ENCODE results near the gene VPS37C. TPM values are rescaled to one million over a fixed set of nuclear protein-coding genes. Genes with fewer than 3 reads are reported as not detected.

The VPS37C gene
- total RNA-seq, 1 donor from 2014 or later: 21.5 TPM

- H3K4me3 ChIP-seq (ENCODE audit: low read depth, low read length): no peak overlapping the region
- no peak for DNase-seq (ENCODE audit: low read depth)
- no peak for TF ChIP-seq CTCF (conservative IDR thresholded peaks at IDR 0.05; ENCODE audit: low read depth, low read length)
Measured at GRCh38 chr11:61121192-61121831, 39.9 kb downstream of the VPS37C start.

GRCh38 chr11:61120706-61121191 is 40.5 kb downstream of the VPS37C start:
- DNase-seq (ENCODE audit: low read depth): no peak
- H3K4me3 ChIP-seq (ENCODE audit: low read depth, low read length): no peak overlapping the region

DNA sequence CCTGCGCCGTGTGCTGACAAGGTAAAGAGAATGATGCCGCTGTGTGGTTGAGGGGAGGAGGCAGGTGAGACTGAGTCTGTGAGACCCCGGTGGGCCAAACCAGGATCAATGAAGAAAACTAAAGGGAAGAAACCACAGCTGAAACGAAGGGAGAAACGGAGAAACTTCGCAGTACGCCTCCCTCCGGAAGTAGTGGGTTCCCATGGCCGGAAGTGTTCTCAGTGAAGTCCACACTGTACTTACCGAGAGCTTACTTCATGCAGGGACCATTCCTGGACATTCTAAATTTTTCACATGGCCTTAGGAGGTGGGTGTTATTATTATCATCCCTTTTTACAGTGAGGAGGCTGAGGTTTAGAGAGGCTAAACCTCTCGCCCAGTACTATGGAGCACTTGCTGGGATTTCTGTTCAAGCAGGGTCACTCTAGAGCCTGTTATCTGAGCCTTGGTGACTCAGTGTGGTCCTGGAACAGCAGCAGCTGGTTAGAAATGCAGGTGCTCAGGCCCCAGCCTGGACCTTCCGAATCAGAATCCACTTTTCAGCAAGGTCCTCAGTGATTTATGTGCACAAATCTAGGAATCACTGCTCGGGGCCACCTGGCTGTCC is 41.0 kb downstream of the VPS37C start:
- no peak for DNase-seq (ENCODE audit: low read depth)
- no peak for TF ChIP-seq CTCF (conservative IDR thresholded peaks at IDR 0.05; ENCODE audit: low read depth, low read length)
- H3K4me3 ChIP-seq (ENCODE audit: low read depth, low read length): no peak overlapping the region

More at GRCh38 chr11:61120706-61121191, 40.5 kb downstream of the VPS37C start:
- TF ChIP-seq CTCF (conservative IDR thresholded peaks at IDR 0.05; ENCODE audit: low read depth, low read length): no peak

DNA sequence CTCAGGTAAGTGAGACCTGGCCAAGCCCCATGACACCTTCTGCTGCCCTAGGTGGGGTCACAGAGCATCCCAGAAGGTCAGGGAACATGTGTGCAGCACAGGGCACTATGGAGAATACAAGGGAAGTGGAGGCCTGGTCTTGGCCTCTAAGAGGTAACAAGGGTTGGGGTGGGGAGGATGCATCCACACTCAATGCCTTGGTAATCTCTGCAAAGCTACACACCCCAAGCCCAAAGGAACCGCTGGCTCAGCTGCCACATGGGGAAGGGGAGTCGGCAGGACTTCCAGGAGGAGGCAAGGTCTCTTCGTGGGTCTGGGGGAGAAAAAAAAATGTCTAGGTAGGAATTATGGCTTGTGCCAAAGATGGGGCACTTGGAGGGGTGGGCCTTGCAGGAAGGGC is 41.7 kb downstream of the VPS37C start:
- no peak overlapping the region for H3K4me3 ChIP-seq (ENCODE audit: low read depth, low read length)
- DNase-seq (ENCODE audit: low read depth): no peak
- TF ChIP-seq CTCF (conservative IDR thresholded peaks at IDR 0.05; ENCODE audit: low read depth, low read length): no peak

DNA sequence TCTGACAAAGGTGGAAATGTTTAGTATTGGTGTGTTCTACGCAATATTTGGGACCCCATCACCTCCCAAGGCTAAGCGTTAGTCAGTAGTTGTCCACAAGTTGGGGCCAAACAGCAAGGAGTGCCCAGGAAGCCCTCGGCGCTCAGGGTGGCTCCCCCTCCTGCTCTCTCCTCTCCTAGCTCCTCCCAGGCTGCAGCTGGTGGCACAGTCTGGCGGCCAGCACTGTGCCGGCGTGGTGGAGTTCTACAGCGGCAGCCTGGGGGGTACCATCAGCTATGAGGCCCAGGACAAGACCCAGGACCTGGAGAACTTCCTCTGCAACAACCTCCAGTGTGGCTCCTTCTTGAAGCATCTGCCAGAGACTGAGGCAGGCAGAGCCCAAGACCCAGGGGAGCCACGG is 42.2 kb downstream of the VPS37C start:
- no peak for TF ChIP-seq CTCF (conservative IDR thresholded peaks at IDR 0.05; ENCODE audit: low read depth, low read length)
- no peak overlapping the region for H3K4me3 ChIP-seq (ENCODE audit: low read depth, low read length)
- DNase-seq (ENCODE audit: low read depth): no peak

DNA sequence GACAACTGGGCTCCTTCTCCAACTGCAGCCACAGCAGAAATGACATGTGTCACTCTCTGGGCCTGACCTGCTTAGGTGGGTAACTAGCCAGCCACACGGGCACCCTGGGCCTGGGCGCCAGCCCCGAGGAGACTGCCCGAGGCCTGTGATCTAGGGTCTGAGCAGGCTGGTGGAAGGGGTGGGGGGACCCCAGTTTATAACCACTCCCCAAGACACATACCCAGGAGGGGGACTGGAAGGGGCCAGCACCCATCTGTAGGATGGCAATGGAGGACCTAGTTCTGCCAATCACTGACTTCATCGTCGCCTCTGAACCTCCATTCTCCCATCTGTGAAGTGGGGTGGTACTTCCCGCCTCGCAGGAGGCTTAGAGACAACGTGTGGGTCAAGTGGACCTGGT is 42.8 kb downstream of the VPS37C start:
- TF ChIP-seq CTCF (conservative IDR thresholded peaks at IDR 0.05; ENCODE audit: low read depth, low read length): no peak
- DNase-seq (ENCODE audit: low read depth): no peak
- no peak overlapping the region for H3K4me3 ChIP-seq (ENCODE audit: low read depth, low read length)

- no peak overlapping the region for H3K4me3 ChIP-seq (ENCODE audit: low read depth, low read length)
- no peak for DNase-seq (ENCODE audit: low read depth)
- no peak for TF ChIP-seq CTCF (conservative IDR thresholded peaks at IDR 0.05; ENCODE audit: low read depth, low read length)
Measured at GRCh38 chr11:61118004-61118403, 43.2 kb downstream of the VPS37C start.

All from epithelial cell of proximal tubule (primary cell).